ENCODE measurements around the gene KLHDC3.

Gene KLHDC3

GRCh38 chr6:43060034-43060754 lies 46.1 kb downstream of the KLHDC3 start:
- TF ChIP-seq TAF1 (IDR thresholded peaks at IDR 0.05; ENCODE audit: low read depth) = no peak
- 0 out of 2 replicates have a peak, but pooled peaks have one; percentile 15 for TF ChIP-seq USF1 (IDR thresholded peaks at IDR 0.05)
- TF ChIP-seq TCF12 (IDR thresholded peaks at IDR 0.05; ENCODE audit: low read depth) = no peak; the same call in 1 of the 2 replicates
- TF ChIP-seq EP300 (IDR thresholded peaks at IDR 0.05; ENCODE audit: borderline replicate concordance) = no peak
- TF ChIP-seq, protein P1, sequence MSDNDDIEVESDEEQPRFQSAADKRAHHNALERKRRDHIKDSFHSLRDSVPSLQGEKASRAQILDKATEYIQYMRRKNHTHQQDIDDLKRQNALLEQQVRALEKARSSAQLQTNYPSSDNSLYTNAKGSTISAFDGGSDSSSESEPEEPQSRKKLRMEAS (IDR thresholded peaks at IDR 0.05) = no peak

DNA sequence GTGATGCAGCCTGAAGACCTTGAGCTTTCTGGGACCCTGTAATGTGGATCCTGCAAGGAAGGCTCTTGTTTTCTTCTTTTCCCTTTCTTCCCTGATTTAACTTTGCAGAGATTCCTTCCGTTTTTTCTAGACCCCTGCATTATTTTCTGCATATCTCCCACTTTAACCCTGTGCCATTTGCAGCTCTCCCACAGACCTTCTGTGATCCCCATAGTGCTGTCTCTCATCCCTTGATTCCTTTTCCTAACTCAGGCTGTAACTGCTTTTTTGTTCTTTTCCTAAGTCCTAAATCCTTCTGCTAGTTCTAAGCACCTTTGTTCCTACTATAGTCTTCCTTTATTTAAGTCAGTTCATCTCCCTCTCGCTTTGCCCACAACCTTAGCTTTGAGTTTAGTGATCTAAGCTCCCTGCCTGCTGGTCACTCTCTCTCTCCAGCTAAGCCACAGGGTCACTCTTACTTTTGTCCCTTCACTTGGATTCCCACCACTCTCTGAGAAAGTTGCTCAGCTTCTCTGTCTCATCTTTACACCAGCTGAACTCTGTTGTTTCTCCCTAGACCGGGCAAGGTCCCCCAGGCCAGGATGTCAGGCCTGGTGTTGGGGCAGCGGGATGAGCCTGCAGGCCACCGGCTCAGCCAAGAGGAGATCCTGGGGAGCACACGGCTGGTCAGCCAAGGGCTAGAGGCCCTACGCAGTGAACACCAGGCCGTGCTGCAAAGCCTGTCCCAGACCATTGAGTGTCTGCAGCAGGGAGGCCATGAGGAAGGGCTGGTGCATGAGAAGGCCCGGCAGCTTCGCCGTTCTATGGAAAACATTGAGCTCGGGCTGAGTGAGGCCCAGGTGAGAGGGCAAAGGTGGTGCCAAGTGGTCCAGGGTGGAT lies 46.9 kb downstream of the KLHDC3 start:
- no peak for TF ChIP-seq USF1 (IDR thresholded peaks at IDR 0.05)
- no peak for TF ChIP-seq TCF12 (IDR thresholded peaks at IDR 0.05; ENCODE audit: low read depth)
- no peak for TF ChIP-seq ZBTB7A (IDR thresholded peaks at IDR 0.05; ENCODE audit: low read depth)
- TF ChIP-seq EP300 (IDR thresholded peaks at IDR 0.05; ENCODE audit: borderline replicate concordance) = no peak
- TF ChIP-seq, protein P1 (IDR thresholded peaks at IDR 0.05) = no peak
- no peak for TF ChIP-seq RAD21 (IDR thresholded peaks at IDR 0.05; ENCODE audit: low read depth)
- TF ChIP-seq FOXM1 (IDR thresholded peaks at IDR 0.05; ENCODE audit: borderline replicate concordance, low read depth) = no peak
- TF ChIP-seq NFIC (IDR thresholded peaks at IDR 0.05) = no peak

DNA sequence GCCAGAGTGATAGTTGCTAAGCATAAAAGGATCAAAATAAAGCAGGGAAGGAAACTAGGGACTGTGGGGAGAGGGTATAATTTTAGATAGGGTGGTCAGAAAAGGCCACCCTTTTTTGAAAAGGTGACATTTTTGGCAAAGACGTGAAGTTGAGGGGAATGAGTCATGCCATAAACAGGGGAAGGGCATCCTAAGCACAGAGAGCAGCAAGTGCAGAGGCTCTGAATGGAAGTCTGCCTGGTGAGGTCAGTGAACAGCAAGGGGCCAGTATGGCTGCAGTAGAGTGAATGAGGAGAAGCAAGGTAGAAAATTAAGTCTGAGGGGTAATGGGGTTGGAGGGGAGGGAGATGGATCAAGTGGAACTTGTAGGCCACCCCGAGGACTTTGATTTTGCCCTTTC lies 47.8 kb downstream of the KLHDC3 start:
- no peak for TF ChIP-seq TCF12 (IDR thresholded peaks at IDR 0.05; ENCODE audit: low read depth)
- no peak for TF ChIP-seq TEAD4 (IDR thresholded peaks at IDR 0.05)

GRCh38 chr6:43062818-43063217 lies 48.8 kb downstream of the KLHDC3 start:
- no peak for TF ChIP-seq CREB1 (IDR thresholded peaks at IDR 0.05; ENCODE audit: low read depth)
- no peak for TF ChIP-seq EP300 (IDR thresholded peaks at IDR 0.05; ENCODE audit: borderline replicate concordance)
- TF ChIP-seq YY1 (IDR thresholded peaks at IDR 0.05; ENCODE audit: low read depth) = no peak
- TF ChIP-seq, protein P1 (IDR thresholded peaks at IDR 0.05) = no peak
- TF ChIP-seq, protein P2, sequence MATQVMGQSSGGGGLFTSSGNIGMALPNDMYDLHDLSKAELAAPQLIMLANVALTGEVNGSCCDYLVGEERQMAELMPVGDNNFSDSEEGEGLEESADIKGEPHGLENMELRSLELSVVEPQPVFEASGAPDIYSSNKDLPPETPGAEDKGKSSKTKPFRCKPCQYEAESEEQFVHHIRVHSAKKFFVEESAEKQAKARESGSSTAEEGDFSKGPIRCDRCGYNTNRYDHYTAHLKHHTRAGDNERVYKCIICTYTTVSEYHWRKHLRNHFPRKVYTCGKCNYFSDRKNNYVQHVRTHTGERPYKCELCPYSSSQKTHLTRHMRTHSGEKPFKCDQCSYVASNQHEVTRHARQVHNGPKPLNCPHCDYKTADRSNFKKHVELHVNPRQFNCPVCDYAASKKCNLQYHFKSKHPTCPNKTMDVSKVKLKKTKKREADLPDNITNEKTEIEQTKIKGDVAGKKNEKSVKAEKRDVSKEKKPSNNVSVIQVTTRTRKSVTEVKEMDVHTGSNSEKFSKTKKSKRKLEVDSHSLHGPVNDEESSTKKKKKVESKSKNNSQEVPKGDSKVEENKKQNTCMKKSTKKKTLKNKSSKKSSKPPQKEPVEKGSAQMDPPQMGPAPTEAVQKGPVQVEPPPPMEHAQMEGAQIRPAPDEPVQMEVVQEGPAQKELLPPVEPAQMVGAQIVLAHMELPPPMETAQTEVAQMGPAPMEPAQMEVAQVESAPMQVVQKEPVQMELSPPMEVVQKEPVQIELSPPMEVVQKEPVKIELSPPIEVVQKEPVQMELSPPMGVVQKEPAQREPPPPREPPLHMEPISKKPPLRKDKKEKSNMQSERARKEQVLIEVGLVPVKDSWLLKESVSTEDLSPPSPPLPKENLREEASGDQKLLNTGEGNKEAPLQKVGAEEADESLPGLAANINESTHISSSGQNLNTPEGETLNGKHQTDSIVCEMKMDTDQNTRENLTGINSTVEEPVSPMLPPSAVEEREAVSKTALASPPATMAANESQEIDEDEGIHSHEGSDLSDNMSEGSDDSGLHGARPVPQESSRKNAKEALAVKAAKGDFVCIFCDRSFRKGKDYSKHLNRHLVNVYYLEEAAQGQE (IDR thresholded peaks at IDR 0.05; ENCODE audit: low read depth) = no peak
- no peak for TF ChIP-seq USF1 (IDR thresholded peaks at IDR 0.05)
- TF ChIP-seq CEBPB (IDR thresholded peaks at IDR 0.05) = no peak
- no peak for TF ChIP-seq EGR1 (IDR thresholded peaks at IDR 0.05)

- no peak for TF ChIP-seq TEAD4 (IDR thresholded peaks at IDR 0.05)
- TF ChIP-seq RAD21 (IDR thresholded peaks at IDR 0.05; ENCODE audit: low read depth) = peak; percentile 66
Measured at GRCh38 chr6:43070028-43070632, 56.1 kb downstream of the KLHDC3 start.

Measured in Ishikawa (cell line).